ENCODE data around the gene OSTF1.

DNA sequence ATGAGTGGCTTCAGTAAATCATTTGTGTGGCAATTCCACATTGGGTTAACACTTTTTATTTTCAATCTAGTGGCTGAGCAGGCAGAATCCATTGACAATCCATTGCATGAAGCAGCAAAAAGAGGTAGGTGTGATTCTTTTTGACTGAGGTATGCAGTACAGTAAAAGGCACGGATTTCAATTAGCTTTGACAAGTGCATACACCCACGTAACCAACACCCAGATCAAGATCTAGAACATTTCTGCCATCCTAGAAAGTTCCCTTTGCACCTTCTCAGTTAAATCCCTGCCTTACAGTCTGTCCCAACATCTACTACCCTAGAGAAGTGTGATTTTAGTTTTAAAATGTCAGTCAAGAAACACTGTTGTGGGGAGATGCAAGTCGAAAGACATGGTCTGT is 43.4 kb downstream of the OSTF1 start:
- TF ChIP-seq, protein P1, sequence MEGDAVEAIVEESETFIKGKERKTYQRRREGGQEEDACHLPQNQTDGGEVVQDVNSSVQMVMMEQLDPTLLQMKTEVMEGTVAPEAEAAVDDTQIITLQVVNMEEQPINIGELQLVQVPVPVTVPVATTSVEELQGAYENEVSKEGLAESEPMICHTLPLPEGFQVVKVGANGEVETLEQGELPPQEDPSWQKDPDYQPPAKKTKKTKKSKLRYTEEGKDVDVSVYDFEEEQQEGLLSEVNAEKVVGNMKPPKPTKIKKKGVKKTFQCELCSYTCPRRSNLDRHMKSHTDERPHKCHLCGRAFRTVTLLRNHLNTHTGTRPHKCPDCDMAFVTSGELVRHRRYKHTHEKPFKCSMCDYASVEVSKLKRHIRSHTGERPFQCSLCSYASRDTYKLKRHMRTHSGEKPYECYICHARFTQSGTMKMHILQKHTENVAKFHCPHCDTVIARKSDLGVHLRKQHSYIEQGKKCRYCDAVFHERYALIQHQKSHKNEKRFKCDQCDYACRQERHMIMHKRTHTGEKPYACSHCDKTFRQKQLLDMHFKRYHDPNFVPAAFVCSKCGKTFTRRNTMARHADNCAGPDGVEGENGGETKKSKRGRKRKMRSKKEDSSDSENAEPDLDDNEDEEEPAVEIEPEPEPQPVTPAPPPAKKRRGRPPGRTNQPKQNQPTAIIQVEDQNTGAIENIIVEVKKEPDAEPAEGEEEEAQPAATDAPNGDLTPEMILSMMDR (IDR thresholded peaks at IDR 0.05): no peak
- no peak for TF ChIP-seq POLR2A (IDR thresholded peaks at IDR 0.05)

Data from Peyer's patch (tissue), 4 donors.